Neutrophil (primary cell): ENCODE measurements around the gene LIPG.
"Not testable (repeated sequence)": the region's sequence is repeated elsewhere in the genome, so short reads cannot be mapped to it uniquely, and the experiment has no call there.

Source experiments
- H3K27ac ChIP-seq: fragments of 200-600 bp; sonication (generic); 2 replicates; pipeline ENCODE4 v1.5.1; 2016; ENCODE audit warnings: mild to moderate bottlenecking, moderate library complexity
- H3K27me3 ChIP-seq: fragments of 200-600 bp; sonication (generic); 2 replicates; pipeline ENCODE4 v1.6.0; 2016; ENCODE audit warnings: mild to moderate bottlenecking
- H3K36me3 ChIP-seq: fragments of 200-600 bp; sonication (generic); 2 replicates; pipeline ENCODE4 v1.5.1; 2017
- H3K4me1 ChIP-seq, 2 experiments: fragments of 200-600 bp in 1 of 2; sonication (generic) in 1 of 2; 1 replicate in 1 of 2; 2 replicates in 1 of 2; pipeline versions ENCODE4 v1.5.1 to v1.6.1; 2013 to 2016; ENCODE audit warnings: low read depth in 1 of 2, low read length in 1 of 2, mild to moderate bottlenecking in 1 of 2, moderate library complexity in 1 of 2; ENCODE audit not compliant: control insufficient read depth in 1 of 2, insufficient read depth in 1 of 2
- H3K4me3 ChIP-seq, 2 experiments: fragments of 200-600 bp in 1 of 2; sonication (generic) in 1 of 2; 1 replicate in 1 of 2; 2 replicates in 1 of 2; pipeline ENCODE4 v1.5.1; 2013 to 2016; ENCODE audit warnings: low read depth in 1 of 2, low read length in 1 of 2, mild to moderate bottlenecking in 1 of 2, moderate library complexity in 1 of 2
- H3K9me3 ChIP-seq: fragments of 200-600 bp; sonication (generic); 2 replicates; pipeline ENCODE4 v1.5.1; 2016
- TF ChIP-seq, protein P1 (sequence below): fragments of 200-600 bp; sonication (generic); IDR thresholded peaks from 2 replicates; pipeline ENCODE4 v1.5.1; 2016; ENCODE audit warnings: antibody characterized with exemption

LIPG gene

DNA sequence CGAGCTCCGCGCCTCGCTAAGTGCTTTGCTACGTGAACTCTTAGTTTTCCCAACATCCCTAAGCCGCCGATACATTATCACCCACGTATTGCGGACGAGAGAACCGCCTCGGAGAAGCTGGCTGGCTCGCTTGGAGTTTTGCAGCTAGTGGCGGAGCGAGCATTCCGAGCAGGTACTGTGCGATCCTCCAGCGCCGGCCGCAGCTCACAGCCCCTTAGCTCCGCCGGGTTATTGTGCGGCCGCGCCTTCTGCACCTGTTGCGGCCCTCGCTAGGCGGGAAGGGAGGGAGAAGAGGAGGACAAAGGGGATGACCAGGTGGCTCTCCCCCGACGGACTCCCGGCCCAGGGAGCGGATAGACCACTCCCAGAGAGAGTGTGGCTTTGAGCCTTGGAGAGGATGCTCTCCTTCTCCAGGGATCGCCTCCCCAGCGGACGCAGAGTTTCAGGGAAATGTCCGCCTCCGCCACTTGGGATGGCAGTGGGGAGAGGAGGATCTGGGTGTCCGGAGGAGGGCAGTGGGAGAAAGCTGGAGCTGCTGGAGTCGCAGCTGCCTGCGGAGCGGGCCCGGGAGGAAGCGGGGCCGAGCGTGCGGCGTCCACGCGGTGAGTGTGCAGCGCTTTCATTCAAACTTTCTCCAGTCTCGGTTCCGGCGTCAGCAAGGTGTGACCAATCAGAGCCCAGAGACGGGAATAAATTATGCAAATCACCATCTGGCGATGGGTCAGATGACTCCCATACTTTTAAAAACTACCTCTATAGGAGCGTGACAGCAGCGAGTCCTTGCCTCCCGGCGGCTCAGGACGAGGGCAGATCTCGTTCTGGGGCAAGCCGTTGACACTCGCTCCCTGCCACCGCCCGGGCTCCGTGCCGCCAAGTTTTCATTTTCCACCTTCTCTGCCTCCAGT is at the start of gene LIPG:
Gene LIPG, plus strand, starts transcription at position 769 of the 905 bp plus-strand sequence. CDS start 252 bp downstream, outside the sequence.
- no peak within 1 kb of the TSS for H3K27ac ChIP-seq
- TF ChIP-seq, protein P1, sequence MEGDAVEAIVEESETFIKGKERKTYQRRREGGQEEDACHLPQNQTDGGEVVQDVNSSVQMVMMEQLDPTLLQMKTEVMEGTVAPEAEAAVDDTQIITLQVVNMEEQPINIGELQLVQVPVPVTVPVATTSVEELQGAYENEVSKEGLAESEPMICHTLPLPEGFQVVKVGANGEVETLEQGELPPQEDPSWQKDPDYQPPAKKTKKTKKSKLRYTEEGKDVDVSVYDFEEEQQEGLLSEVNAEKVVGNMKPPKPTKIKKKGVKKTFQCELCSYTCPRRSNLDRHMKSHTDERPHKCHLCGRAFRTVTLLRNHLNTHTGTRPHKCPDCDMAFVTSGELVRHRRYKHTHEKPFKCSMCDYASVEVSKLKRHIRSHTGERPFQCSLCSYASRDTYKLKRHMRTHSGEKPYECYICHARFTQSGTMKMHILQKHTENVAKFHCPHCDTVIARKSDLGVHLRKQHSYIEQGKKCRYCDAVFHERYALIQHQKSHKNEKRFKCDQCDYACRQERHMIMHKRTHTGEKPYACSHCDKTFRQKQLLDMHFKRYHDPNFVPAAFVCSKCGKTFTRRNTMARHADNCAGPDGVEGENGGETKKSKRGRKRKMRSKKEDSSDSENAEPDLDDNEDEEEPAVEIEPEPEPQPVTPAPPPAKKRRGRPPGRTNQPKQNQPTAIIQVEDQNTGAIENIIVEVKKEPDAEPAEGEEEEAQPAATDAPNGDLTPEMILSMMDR, result no peak
- no peaks in the 10 kb centered on the region for H3K36me3 ChIP-seq
- peaks cover 100% of the 10 kb centered on the region for H3K27me3 ChIP-seq
- H3K9me3 ChIP-seq, result no peaks in the 10 kb centered on the region
- peak within 1 kb of the TSS in 1 of 2 experiments; percentile 2 for H3K4me3 ChIP-seq
- H3K4me1 ChIP-seq, result peaks cover 0 to 8% of the 10 kb centered on the region in 2 experiments

DNA sequence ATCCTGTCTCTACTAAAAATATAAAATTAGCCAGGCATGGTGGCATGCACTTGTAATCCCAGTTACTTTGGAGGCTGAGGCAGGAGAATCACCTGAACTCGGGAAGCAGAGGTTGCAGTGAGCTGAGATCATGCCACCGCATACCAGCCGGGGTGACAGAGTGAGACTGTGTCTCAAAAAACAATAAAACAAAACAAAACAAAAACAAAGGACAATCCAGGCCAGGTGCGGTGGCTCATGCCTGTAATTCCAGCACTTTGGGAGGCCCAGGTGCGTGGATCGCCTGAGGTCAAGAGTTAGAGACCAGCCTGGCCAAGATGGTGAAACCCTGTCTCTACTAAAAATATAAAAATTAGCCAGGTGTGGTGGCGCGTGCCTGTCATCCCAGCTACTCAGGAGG is 49.0 kb upstream of the LIPG start:
- H3K36me3 ChIP-seq, H3K27ac ChIP-seq, H3K9me3 ChIP-seq, H3K4me1 ChIP-seq, H3K4me3 ChIP-seq: not testable (repeated sequence)
- peaks cover 15% of the 10 kb centered on the region for H3K27me3 ChIP-seq

DNA sequence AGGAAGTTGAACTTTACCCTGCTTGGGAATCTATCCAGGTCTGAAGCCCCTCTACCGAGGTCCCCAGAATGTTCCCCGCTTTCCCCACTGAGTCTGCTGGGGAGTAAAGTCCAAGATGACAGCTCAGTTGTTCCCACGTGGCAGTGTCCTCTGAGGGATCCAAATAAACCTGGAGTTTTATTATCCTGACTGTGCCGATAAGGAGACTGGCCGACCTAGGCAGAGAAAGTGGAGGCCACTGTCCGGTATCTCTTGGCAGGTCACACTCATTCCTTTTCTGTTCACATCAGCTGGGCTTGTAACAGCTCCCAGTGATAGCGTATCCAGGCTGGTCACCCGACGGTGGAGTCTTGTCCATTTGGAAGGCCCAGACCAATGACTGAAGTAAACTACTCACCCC is 47.3 kb upstream of the LIPG start:
- Histone ChIP-seq H3K4me3 (no peak overlapping the region), H3K4me1 (no peaks in the 10 kb centered on the region), H3K27me3 (no peaks in the 10 kb centered on the region), H3K36me3 (no peaks in the 10 kb centered on the region), H3K9me3 (no peaks in the 10 kb centered on the region), H3K27ac (no peak overlapping the region)
- TF ChIP-seq, protein P1, result no peak

DNA sequence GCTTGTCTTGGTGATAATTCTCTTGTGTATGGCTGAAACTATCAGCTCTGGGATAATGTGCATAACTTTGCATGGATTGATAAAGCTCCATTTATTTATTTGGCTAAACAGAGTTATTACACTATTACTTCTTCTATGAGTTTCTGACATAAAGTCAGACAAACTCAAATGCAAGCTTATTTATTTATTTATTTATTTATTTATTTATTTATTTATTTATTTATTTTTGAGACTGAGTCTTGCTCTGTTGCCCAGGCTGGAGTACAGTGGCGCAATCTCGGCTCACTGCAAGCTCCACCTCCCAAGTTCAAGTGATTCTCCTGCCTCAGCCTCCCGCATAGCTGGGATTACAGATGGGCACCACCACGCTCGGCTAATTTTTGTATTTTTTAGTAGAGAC is 46.9 kb upstream of the LIPG start:
- not testable (repeated sequence) for H3K27ac ChIP-seq, H3K27me3 ChIP-seq, H3K4me1 ChIP-seq, H3K4me3 ChIP-seq, H3K9me3 ChIP-seq, H3K36me3 ChIP-seq

DNA sequence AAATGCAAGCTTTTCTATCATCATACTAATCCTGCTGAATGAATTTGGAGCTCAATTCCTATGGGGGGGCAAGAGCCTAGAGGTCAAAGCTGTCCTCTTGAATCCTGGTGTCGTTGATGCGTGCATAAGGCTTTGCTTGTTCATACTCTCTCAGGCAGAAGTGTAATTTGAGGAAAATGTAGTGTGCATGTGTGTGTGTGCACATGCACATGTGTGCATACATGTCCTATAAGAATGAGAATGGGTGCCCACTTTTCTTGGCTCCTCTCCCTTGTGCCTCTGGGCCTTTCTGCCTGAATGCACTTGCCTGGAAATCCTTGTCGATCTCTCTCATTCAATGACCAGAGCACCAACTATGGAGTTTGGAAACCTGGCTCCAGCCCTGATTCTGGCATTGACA is 46.3 kb upstream of the LIPG start:
- Histone ChIP-seq H3K9me3 (no peaks in the 10 kb centered on the region), H3K4me3 (no peak overlapping the region), H3K36me3 (no peaks in the 10 kb centered on the region), H3K27ac (no peak overlapping the region), H3K27me3 (no peaks in the 10 kb centered on the region), H3K4me1 (no peaks in the 10 kb centered on the region)
- TF ChIP-seq, protein P1, result no peak

DNA sequence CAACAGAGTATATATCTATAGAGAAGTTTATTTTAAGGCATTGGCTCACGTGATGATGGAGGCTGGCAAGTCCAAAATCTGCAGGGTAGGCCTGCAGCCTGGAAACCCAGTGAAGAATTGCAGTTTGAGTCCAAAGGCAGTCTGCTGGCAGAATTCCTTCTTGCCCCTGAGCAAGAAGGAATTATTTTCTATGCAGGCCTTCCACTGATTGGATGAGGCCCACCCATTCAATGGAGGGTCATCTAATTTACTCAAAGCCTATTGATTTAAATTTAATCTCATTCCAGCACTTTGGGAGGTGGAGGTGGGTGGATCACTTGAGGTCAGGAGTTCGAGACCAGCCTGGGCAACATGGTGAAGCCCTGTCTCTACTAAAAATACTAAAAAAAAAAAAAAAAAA is 44.4 kb upstream of the LIPG start:
- Histone ChIP-seq H3K9me3 (no peaks in the 10 kb centered on the region), H3K27me3 (no peaks in the 10 kb centered on the region), H3K4me3 (no peak overlapping the region), H3K4me1 (no peaks in the 10 kb centered on the region), H3K27ac (no peak overlapping the region), H3K36me3 (no peaks in the 10 kb centered on the region)
- TF ChIP-seq, protein P1, result no peak
